ENCODE results near the gene MS4A13.
"Not testable (repeated sequence)": the region's sequence is repeated elsewhere in the genome, so short reads cannot be mapped to it uniquely, and the experiment has no call there.

MS4A13 gene

GRCh38 chr11:60530454-60531100 lies 15.4 kb downstream of the MS4A13 start:
- DNase-seq (ENCODE audit: low read depth), result no peak

GRCh38 chr11:60532383-60532782 lies 17.2 kb downstream of the MS4A13 start:
- DNase-seq (ENCODE audit: low read depth), result not testable (repeated sequence)

DNA sequence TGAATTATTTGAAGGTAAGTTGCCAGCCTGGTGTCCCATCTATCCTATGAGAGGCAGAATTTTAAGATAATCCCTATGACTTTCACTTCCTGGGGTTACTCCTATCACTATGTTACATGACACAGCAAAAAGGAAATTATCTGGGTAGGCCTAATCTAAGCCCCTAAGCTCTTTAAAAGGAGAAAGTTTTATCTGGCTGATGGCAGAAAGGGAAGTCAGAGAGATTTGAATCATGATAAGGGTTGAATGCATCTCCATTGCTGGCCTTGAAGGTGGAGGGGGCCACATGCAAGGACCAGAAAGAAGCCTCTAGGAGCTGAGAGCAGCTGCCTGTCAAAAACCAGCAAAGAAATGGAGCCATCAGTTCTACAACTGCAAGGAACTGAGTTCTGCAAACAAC lies 23.4 kb downstream of the MS4A13 start:
- DNase-seq (ENCODE audit: low read depth), result not testable (repeated sequence)

DNA sequence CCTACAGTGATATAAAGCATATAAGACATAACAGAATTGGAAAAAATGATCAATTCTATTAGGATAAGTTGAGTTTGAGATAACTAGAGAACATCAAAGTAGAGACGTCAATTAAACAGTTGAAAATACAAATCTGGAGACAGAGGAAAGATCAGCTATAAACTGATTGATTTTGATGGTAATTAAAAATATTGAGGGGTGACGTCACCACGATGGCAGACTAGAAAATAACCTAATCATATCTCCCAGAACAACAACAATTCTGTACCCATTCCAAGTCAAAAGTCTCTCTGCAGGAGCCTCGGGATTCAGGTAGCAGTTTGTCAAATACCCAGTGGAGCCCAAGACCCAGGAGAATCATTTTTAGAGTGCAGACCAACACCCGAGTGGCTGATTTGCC lies 28.9 kb downstream of the MS4A13 start:
- no peak for DNase-seq (ENCODE audit: low read depth)

DNA sequence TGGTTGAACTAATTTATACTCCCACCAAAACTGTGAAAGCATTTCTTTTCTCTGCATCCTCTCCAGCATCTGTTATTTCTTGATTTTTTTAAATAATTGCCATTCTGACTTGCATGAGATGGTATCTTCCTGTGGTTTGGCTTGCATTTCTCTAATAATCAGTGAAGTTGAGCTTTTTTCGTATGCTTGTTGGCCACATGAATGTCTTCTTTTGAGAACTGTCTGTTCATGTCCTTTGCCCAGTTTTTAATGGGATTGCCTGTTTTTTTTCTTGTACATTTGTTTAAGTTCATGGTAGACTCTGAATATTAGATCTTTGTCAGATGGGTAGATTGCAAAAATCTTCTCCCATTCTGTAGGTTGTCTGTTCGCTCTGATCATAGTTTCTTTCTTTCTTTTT lies 46.1 kb downstream of the MS4A13 start:
- no peak for DNase-seq (ENCODE audit: low read depth)

DNA sequence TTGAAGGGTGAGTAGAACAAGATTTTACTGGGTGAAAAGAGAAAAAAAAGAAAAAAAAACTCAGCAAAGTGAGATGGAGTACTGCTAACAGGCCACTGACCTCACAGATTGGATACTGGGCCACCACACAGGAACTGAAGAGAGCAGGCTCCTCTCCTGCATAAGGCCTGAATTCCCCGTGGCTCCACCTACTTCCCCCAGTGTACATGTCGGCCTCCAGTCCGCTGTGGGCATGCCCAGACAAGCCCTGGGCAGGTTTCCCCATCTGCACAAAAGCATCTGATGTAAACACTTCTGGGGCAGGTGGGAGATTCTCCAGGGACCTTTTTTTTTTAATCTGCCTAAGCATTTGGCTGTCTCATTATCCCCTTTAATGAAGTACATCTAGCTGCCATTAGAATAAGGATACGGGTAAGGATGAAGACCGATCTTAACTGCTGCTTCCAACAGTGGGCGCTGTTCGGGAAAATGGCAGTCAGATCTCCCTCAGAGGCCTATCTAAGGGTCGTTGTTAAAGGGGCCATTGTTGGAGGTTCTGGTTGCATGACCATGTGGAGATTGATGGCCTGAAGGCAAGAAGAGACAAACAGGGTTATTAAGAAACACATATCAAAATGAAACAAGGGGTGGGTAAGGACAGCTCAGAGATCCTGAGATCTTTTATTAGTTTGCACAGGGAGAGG lies 48.5 kb downstream of the MS4A13 start:
- no peak for DNase-seq (ENCODE audit: low read depth)

- DNase-seq (ENCODE audit: low read depth), result no peak
These were observed 51.6 kb downstream of the MS4A13 start for GRCh38 chr11:60566776-60567175.

DNA sequence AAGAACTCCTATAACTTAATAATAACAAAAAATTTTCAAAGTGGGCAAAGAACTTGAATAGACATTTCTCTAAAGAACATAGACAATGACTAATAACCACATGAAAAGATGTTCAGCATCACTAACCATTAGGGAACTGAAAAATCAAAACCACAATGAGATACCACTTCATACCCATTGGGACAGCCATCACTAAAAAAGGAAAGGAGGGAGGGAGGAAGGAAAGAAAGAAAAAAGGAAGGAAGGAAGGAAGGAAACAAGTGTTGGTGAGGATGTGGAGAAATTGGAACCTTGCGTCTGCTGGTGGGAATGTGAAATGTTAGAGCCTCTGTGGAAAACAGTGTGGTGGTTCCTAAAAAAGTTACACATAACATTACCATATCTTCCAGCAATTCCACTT lies 55.8 kb downstream of the MS4A13 start:
- no peak for DNase-seq (ENCODE audit: low read depth)

GRCh38 chr11:60589611-60590010 lies 74.4 kb downstream of the MS4A13 start:
- DNase-seq (ENCODE audit: low read depth), result no peak
